ENCODE results near the gene CFAP210. TPM values are rescaled to one million over a fixed set of nuclear protein-coding genes. Genes with fewer than 3 reads are reported as not detected.
A peak's percentile ranks its signal among the peaks of the same experiment; 100 is the strongest.

Gene CFAP210
- total and polyA plus RNA-seq, 10 of the 15 experiments (the other 5 are each of a cell fraction or from before 2014, with no cell fraction given): not detected

GRCh38 chr2:169694113-169694893, at the start of gene CFAP210, which contains the start of gene PHOSPHO2 (continued):
- no peak for TF ChIP-seq JUND (IDR thresholded peaks at IDR 0.05; ENCODE audit: low read depth, low read length)
- no peak for TF ChIP-seq RELA (IDR thresholded peaks at IDR 0.05; ENCODE audit: borderline replicate concordance, partially characterized antibody)
- TF ChIP-seq ZNF217 (IDR thresholded peaks at IDR 0.05): no peak
- TF ChIP-seq NFIC (IDR thresholded peaks at IDR 0.05; ENCODE audit: low read depth, low read length): no peak
- TF ChIP-seq SMAD1 (IDR thresholded peaks at IDR 0.05; ENCODE audit: low read depth, partially characterized antibody): no peak
- TF ChIP-seq ATF3 (IDR thresholded peaks at IDR 0.05; ENCODE audit: borderline replicate concordance, extremely low read depth, low read depth, low read length): no peak
- peak; percentile 94 for TF ChIP-seq CREM (IDR thresholded peaks at IDR 0.05; ENCODE audit: low read depth)
- no peak for TF ChIP-seq CHD1 (IDR thresholded peaks at IDR 0.05; ENCODE audit: low read depth, low read length)
- no peak for TF ChIP-seq PRDM15 (CRISPR knock-in tag; IDR thresholded peaks at IDR 0.05)
- TF ChIP-seq WRNIP1 (IDR thresholded peaks at IDR 0.05; ENCODE audit: borderline replicate concordance, low read depth, low read length): no peak
- TF ChIP-seq GATAD2B (conservative IDR thresholded peaks at IDR 0.05; ENCODE audit: low read depth): peak; percentile 84
- peak; percentile 90 for TF ChIP-seq MXI1 (IDR thresholded peaks at IDR 0.05; ENCODE audit: low read depth, low read length)
- peak; percentile 76 for TF ChIP-seq DPF2 (IDR thresholded peaks at IDR 0.05)
- TF ChIP-seq RELB (IDR thresholded peaks at IDR 0.05; ENCODE audit: low read depth): 0 out of 2 replicates have a peak, but pooled peaks have one; percentile 20
- peak; percentile 93 for TF ChIP-seq POLR2A (IDR thresholded peaks at IDR 0.05; ENCODE audit: low read depth, low read length)
- peak; percentile 45; the same call in 1 of the 2 replicates for TF ChIP-seq RB1 (IDR thresholded peaks at IDR 0.05; ENCODE audit: borderline replicate concordance)
- TF ChIP-seq NBN (IDR thresholded peaks at IDR 0.05): peak; percentile 68
- no peak for TF ChIP-seq PKNOX1 (IDR thresholded peaks at IDR 0.05)
- peak; percentile 82; the same call in 1 of the 2 replicates for TF ChIP-seq ZBTB40 (IDR thresholded peaks at IDR 0.05; ENCODE audit: borderline replicate concordance)
- peak; percentile 78; the same call in 1 of the 2 replicates for TF ChIP-seq HDGF (IDR thresholded peaks at IDR 0.05)

Measured in GM12878 (cell line).